RWPE1 (cell line): ENCODE data around the gene SLC25A44.

Experiments
- CTCF ChIA-PET: fragments of 350-600 bp; sonication (Branson Sonifier 250); formaldehyde crosslinking; extraction: SDS; loops from one replicate; lab custom pipeline; 2021; lab: Yijun Ruan, JAX
- POLR2A ChIA-PET: fragments of 400-600 bp; formaldehyde crosslinking; extraction: SDS; loops from one replicate; lab custom pipeline; 2020; ENCODE audit warnings: antibody characterized with exemption; ENCODE audit not compliant: low non-redundant PET; lab: Yijun Ruan, JAX
- DNase-seq: peaks from one replicate; pipeline ENCODE4 v3.0.0; 2012; ENCODE audit warnings: low spot score
- H3K27ac ChIP-seq: fragments of 450-650 bp; 2 replicates; pipeline ENCODE4 v1.5.1; 2017
- CTCF ChIP-seq: fragments of 450-650 bp; conservative IDR thresholded peaks from 2 replicates; pipeline ENCODE4 v1.5.1; 2017; ENCODE audit warnings: low read depth, mild to moderate bottlenecking

The SLC25A44 gene

GRCh38 chr1:156191292-156191964 lies 2.5 kb upstream of the SLC25A44 start:
- DNase-seq, result no peak
- TF ChIP-seq CTCF, result no peak
- ChIA-PET CTCF (interaction anchor here (0.6 kb wide), 1 partner anchor 189 kb away, joined by 3 read pairs; no protein-coding TSS in a partner anchor), POLR2A (no interaction called here)
- no peak overlapping the region for H3K27ac ChIP-seq

GRCh38 chr1:156193208-156193487 lies 756 bp upstream of the SLC25A44 start:
- ChIA-PET POLR2A (no interaction called here), CTCF (no interaction called here)
- DNase-seq, result no peak
- H3K27ac ChIP-seq, result peak overlapping the region; percentile 81
- no peak for TF ChIP-seq CTCF

- peak; percentile 29 for DNase-seq
- POLR2A ChIA-PET, result interaction anchor here (0.6 kb wide), 1 partner anchor 1429 kb away, joined by 6 read pairs; no protein-coding TSS in a partner anchor
- CTCF ChIA-PET, result no interaction called here
- no peak for TF ChIP-seq CTCF
- H3K27ac ChIP-seq, result peak overlapping the region; percentile 81
Observed at GRCh38 chr1:156194300-156194652, 372 bp downstream of the SLC25A44 start.

DNA sequence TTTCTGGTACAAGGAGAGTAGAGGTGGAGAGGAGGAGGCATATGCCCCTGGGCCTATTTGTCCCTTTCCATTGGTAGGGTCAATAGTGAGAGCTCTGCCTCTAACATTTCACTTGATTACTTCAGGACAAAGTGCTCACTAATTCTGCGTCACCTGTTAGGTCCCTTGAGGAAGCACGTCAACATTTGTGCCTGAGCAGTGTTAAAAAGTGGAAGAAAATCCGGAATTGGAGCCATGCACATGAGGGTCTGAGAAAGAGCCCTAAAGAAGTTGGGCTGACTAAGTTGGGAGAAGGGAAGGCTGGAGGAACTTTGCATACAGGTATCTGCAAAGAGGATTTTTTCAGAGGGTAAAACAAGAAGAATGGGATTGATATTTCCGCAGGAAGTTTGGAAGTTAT lies 1.9 kb downstream of the SLC25A44 start:
- POLR2A ChIA-PET, result no interaction called here
- no peak for TF ChIP-seq CTCF
- no peak overlapping the region for H3K27ac ChIP-seq
- CTCF ChIA-PET, result no interaction called here
- DNase-seq, result no peak

DNA sequence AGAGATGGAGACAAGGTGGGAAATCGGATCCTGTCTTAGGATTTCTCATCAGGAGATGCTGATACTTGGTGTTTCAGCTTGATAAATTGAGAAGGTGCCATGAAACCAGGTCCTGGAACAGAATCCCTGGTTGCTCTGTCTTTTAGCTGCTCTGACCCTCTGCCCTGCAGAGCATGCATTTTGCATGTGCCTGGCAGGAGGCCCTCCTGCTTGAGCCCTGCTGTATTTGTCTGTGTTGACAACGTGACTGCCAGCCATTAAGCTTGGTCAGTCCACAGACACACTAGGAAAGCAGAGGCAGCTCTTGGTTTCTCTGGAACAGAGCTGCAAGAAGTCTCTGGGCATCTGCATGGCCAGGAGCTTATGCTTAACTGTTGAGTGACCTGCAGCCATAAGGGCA lies 2.5 kb downstream of the SLC25A44 start:
- POLR2A ChIA-PET, result interaction anchor here (0.7 kb wide), 1 partner anchor 17 kb away, joined by 4 read pairs; the partner anchor contains the start of gene PMF1
- TF ChIP-seq CTCF, result no peak

GRCh38 chr1:156198831-156199349 lies 5.0 kb downstream of the SLC25A44 start:
- POLR2A ChIA-PET, result no interaction called here

More for the DNA sequence above, 2.5 kb downstream of the SLC25A44 start:
- no peak for DNase-seq
- CTCF ChIA-PET, result no interaction called here
- H3K27ac ChIP-seq, result no peak overlapping the region

More at GRCh38 chr1:156198831-156199349, 5.0 kb downstream of the SLC25A44 start:
- no peak for DNase-seq
- no peak for TF ChIP-seq CTCF
- H3K27ac ChIP-seq, result no peak overlapping the region
- CTCF ChIA-PET, result interaction anchor here (0.7 kb wide), 1 partner anchor 260 kb away, joined by 3 read pairs; no protein-coding TSS in a partner anchor
